ENCODE results near the gene GFRA1. TPM values are rescaled to one million over a fixed set of nuclear protein-coding genes. Genes with fewer than 3 reads are reported as not detected.

GFRA1 gene
- total RNA-seq, 1 donor from 2014 or later, result 44.1 TPM

DNA sequence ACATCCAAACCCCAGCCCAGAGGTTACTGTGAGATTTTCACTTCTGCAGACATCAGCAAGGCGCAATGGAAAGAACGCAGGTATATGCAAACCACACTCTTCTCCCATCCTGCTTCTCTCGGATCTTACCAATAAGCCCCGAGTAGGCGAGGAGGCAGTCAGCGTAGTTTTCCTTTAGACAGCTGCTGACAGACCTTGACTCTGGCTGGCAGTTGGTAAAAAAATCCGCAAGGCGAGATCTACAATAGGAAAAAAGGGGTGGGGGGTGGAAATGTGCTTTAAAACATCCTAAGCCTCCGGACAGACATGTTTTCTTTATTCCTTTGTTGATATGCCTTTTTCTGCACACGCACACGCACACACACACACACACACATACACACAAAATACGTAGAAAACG is 176.5 kb downstream of the GFRA1 start:
- Mint-ChIP-seq H3K27ac (ENCODE audit: unreplicated experiment) (no peak overlapping the region), H3K9me3 (ENCODE audit: unreplicated experiment) (no peaks in the 10 kb centered on the region), H3K36me3 (ENCODE audit: unreplicated experiment) (no peaks in the 10 kb centered on the region), H3K4me1 (ENCODE audit: unreplicated experiment) (no peaks in the 10 kb centered on the region), H3K4me3 (ENCODE audit: unreplicated experiment) (no peak overlapping the region), H3K27me3 (ENCODE audit: unreplicated experiment) (no peaks in the 10 kb centered on the region)
- no peak for TF ChIP-seq CTCF (IDR thresholded peaks at IDR 0.05)
- DNase-seq (ENCODE audit: extremely low spot score, unreplicated experiment), result no peak

DNA sequence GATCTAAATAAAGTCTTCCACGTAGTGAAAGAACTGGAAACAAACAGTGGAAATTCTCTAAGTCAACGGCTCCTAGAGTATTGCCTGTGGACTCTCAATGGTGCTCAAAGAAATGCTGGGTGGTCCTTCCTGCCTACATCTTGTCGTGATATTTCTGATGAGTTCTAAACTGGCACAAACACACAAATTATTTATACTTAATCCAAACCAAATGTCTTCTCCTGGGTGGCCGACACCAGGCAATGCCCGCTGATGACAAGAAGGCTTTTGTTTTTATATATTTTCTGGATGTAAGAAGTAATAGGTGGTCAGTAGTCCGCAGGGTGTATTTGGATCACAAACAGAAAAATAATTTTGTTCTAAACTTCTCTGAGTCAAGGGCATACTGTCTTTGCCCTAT is 178.7 kb downstream of the GFRA1 start:
- DNase-seq (ENCODE audit: extremely low spot score, unreplicated experiment), result no peak
- H3K36me3 Mint-ChIP-seq (ENCODE audit: unreplicated experiment), result no peaks in the 10 kb centered on the region
- H3K9me3 Mint-ChIP-seq (ENCODE audit: unreplicated experiment), result no peaks in the 10 kb centered on the region
- H3K27me3 Mint-ChIP-seq (ENCODE audit: unreplicated experiment), result no peaks in the 10 kb centered on the region
- H3K27ac Mint-ChIP-seq (ENCODE audit: unreplicated experiment), result no peak overlapping the region
- no peaks in the 10 kb centered on the region for H3K4me1 Mint-ChIP-seq (ENCODE audit: unreplicated experiment)
- H3K4me3 Mint-ChIP-seq (ENCODE audit: unreplicated experiment), result no peak overlapping the region
- no peak for TF ChIP-seq CTCF (IDR thresholded peaks at IDR 0.05)

DNA sequence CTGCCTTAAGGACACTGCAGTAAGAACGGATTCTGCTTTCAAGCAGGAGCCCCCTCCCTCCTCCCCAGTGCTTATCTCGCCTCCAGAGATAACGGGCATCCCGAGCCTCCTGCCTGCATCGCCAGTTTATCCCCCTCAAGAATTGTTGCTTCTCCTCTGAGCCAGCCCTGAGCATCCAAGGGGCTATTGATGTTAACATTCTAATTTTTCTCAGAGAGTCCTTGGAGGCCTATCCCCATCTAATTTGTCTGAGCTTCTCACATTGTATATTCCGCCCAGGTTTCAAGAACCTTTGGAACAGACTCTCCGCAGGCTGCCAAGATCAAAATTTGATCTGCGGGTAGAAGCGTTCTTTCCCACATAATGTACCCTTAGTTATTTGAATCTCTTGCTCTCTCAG is 180.0 kb downstream of the GFRA1 start:
- DNase-seq (ENCODE audit: extremely low spot score, unreplicated experiment), result no peak
- no peaks in the 10 kb centered on the region for H3K4me1 Mint-ChIP-seq (ENCODE audit: unreplicated experiment)

DNA sequence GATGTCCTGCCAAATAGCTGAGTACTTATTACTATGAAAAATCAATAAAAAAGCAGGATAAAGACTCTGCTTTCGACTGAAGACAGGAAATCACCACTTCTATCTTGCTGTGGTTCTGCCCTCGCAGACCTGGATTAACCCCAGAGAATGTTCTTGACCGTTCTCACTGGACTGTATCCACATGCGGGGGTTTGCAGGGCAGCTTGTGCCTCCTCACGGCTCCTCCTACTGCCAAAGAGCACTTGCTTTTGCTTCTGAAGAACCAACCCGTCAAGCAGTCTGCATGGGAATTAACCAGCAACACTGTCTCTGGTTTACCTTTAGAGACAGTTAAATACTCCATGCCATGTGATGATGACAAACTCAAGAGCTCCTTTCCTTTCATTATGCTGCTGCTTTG is 184.0 kb downstream of the GFRA1 start:
- Mint-ChIP-seq H3K4me1 (ENCODE audit: unreplicated experiment) (no peaks in the 10 kb centered on the region), H3K4me3 (ENCODE audit: unreplicated experiment) (no peak overlapping the region), H3K27me3 (ENCODE audit: unreplicated experiment) (no peaks in the 10 kb centered on the region), H3K27ac (ENCODE audit: unreplicated experiment) (no peak overlapping the region), H3K9me3 (ENCODE audit: unreplicated experiment) (no peaks in the 10 kb centered on the region), H3K36me3 (ENCODE audit: unreplicated experiment) (no peaks in the 10 kb centered on the region)
- TF ChIP-seq CTCF (IDR thresholded peaks at IDR 0.05), result no peak
- DNase-seq (ENCODE audit: extremely low spot score, unreplicated experiment), result no peak

More for the DNA sequence above, 180.0 kb downstream of the GFRA1 start:
- H3K9me3 Mint-ChIP-seq (ENCODE audit: unreplicated experiment), result no peaks in the 10 kb centered on the region
- H3K27me3 Mint-ChIP-seq (ENCODE audit: unreplicated experiment), result no peaks in the 10 kb centered on the region
- no peak for TF ChIP-seq CTCF (IDR thresholded peaks at IDR 0.05)
- H3K36me3 Mint-ChIP-seq (ENCODE audit: unreplicated experiment), result no peaks in the 10 kb centered on the region
- H3K4me3 Mint-ChIP-seq (ENCODE audit: unreplicated experiment), result no peak overlapping the region
- H3K27ac Mint-ChIP-seq (ENCODE audit: unreplicated experiment), result no peak overlapping the region

DNA sequence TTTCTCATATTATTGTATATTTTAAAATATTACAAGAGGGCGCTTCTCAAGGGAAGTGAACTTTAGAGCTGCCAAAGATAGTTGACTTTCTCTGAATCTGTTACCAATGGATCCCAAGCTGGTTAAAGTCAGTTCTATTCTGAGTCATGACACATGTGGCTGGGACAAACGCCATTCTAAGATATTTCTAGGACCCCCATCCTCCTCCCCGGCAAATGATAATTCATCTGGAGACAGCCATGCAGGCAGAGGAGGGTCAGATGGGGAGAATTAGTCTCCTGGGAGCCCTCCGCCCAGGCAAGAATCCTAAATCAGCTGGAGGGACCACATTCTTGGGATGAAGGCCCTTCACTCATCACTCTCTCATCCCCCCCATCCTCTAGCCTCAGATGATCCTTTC is 187.7 kb downstream of the GFRA1 start:
- no peaks in the 10 kb centered on the region for H3K4me1 Mint-ChIP-seq (ENCODE audit: unreplicated experiment)
- DNase-seq (ENCODE audit: extremely low spot score, unreplicated experiment), result no peak
- no peaks in the 10 kb centered on the region for H3K27me3 Mint-ChIP-seq (ENCODE audit: unreplicated experiment)
- no peak overlapping the region for H3K4me3 Mint-ChIP-seq (ENCODE audit: unreplicated experiment)
- TF ChIP-seq CTCF (IDR thresholded peaks at IDR 0.05), result no peak
- H3K9me3 Mint-ChIP-seq (ENCODE audit: unreplicated experiment), result no peaks in the 10 kb centered on the region
- H3K36me3 Mint-ChIP-seq (ENCODE audit: unreplicated experiment), result no peaks in the 10 kb centered on the region
- no peak overlapping the region for H3K27ac Mint-ChIP-seq (ENCODE audit: unreplicated experiment)

Measured in osteocyte (in vitro differentiated cells).